OCI-M2 (cell line): ENCODE results near the gene APOBEC2.
A peak's percentile ranks its signal among the peaks of the same experiment; 100 is the strongest.

ENCODE experiments used
- DNase-seq: peaks from one replicate; lab custom pipeline; 2025; ENCODE audit not compliant: unreplicated experiment; lab: John Stamatoyannopoulos, UW

APOBEC2 gene

DNA sequence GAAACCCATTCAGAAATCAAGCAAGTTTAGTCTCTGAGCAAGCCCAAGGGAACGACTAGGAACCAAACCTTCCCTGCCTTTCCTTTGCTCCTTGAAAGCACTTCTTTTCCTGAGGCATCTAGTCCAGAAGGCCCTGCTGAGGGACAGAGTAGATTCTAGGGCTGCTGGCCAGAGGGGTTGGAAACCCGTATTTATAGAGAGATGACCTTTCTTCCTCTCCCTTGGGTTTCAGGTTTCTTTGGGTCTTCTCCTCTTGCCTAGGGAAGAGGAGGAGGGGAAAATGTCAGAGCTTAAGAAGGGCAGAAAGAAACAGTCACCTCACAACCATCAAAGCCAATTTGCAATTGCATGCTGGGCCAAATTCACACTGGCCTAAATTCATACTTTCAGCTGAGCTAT is 5.8 kb downstream of the APOBEC2 start:
- DNase-seq, result no peak

DNA sequence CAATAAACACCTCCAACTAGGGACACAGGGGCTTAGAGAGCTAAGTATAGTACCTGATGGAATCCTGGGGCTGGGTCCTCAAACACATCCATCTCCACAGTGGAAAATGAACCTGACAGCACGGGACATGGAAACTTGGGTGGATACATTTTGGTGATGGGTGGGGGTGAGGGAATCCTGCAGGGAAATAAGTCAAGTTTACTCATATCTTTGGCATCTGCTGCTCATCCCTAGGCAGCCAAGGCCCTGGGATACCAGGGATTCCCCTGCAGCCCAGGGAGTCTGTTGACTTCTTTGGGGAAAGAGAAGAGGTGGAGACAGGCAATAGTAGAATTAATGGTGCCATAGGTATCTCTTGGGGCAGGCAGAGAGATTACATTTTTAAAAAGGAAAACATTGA is 6.6 kb downstream of the APOBEC2 start:
- DNase-seq, result no peak

DNA sequence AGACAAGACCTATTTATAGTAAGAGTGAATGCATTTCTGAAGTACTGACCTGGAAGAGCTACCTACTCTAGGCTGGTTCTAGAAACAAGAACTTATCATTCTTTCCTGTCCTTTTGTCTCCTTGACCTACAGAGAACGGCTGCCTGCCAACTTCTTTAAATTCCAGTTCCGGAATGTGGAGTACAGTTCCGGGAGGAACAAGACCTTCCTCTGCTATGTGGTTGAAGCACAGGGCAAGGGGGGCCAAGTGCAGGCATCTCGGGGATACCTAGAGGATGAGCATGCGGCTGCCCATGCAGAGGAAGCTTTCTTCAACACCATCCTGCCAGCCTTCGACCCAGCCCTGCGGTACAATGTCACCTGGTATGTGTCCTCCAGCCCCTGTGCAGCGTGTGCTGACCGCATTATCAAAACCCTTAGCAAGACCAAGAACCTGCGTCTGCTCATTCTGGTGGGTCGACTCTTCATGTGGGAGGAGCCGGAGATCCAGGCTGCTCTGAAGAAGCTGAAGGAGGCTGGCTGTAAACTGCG is 8.3 kb downstream of the APOBEC2 start:
- no peak for DNase-seq

DNA sequence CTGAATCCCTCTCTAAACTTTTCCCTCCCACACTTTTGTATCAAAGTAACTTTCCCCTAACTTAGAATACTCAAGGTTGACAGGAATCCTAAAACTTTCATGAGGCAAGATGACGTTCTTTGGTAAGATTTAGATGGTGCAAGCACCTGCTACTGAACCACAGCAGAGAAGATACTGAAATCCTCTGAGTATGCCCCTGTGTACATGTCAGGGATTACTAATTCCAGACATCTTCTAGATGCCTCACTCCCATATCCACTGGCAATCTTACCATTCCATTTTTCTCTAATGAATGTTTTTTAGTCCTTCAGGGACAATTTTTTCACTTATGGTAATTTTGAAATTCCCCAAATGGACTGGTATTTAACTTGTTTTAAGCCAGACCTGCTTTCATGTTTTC is 9.1 kb downstream of the APOBEC2 start:
- no peak for DNase-seq

DNA sequence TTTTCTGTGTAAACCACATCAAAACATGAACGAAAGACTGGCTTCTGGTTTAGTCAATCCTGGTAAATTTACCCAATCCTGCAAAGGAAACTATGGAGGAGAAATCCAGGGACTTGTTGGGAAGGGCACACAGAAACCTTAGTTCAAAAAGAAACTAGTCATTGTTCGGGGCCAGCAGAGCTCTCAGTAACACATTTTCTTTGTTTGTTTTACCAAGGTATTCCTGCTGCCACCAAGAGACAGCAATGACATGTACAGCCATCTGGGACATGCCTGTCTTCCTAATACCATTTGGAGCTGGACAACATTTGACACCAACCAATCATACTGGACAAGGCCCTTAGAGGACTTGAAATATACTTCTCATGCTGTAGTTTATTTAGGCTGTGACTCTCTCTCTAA is 10.9 kb downstream of the APOBEC2 start:
- DNase-seq, result no peak

DNA sequence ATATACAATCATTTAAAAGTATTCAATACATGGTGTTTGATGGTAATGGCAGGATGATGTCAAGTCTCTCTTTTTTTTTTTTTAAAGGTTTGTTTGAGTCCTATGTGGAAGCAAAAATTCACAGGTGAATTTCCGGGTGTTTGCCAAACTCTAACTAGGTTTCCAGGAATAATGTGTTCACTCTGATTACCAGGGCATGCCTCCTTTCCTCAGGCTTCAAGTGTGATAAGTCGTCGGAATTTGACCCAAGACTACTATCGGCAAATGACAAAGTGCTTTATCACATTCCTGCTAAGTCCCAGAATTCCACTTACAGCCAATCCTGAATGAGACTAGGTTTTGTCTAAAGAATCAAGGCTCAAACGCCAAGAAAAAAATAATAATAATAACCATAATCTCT is 11.8 kb downstream of the APOBEC2 start:
- DNase-seq, result no peak

DNA sequence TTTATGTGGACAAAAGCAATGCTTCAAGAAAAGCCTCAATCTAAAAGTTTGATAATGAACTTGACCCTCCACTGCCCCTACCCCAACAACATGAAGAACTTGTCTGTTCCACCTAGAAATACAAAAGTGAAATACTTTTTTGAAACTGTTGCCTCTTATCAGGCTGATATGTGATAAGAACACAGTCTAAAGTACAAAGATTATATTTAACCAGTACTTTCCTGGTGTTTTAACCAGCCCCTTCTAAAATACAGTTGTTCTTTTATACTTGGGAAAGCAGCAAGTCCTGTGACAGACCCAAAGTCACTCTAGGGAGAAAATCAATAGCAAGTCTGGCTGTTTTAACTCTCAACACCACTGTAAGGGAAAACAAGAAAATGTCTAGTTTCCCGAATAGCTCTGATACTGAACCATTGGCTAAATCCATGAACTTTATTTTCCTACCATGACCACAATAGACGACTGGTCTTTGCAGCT is 12.6 kb downstream of the APOBEC2 start:
- no peak for DNase-seq

DNA sequence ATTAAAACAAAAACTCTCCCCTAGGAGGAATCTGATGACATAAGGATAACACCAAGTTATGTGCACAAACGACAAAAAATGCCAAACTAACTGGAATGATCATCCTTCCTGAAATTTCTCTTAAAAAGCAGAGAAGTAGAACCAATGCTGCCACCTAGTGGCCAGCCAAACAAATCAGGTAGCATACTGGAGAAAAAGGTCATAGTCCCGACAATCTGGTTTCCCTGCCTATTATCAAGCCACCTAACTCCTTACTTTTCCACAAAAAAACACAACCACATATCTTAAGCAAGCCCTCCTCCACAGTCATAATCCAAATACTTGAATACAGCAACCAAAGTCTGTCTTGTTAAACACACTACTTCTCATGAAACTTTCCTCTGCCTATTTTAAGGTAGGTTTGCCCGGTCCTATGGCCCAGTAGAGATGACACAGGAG is 13.9 kb downstream of the APOBEC2 start:
- DNase-seq, result no peak

DNA sequence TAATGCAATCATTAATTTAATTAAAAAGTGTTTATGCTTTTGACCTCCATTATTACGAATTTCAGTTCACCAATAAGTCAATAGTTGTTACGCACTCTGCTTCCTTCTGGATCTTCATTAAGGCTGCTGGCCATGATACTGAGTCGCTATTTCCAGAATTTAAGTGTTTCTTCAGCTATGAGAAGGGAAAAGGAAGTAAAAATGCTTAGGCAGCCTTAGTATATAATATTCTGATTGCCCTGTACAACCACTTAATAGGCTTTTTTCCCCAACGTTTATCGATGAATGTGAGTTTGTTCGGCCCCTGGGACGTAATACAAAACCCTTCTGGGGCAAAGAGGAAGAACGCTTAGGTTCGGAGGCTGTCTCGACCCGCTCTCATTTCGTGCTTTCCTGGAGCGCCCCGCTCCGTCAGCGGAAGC is 18.5 kb downstream of the APOBEC2 start:
- no peak for DNase-seq

DNA sequence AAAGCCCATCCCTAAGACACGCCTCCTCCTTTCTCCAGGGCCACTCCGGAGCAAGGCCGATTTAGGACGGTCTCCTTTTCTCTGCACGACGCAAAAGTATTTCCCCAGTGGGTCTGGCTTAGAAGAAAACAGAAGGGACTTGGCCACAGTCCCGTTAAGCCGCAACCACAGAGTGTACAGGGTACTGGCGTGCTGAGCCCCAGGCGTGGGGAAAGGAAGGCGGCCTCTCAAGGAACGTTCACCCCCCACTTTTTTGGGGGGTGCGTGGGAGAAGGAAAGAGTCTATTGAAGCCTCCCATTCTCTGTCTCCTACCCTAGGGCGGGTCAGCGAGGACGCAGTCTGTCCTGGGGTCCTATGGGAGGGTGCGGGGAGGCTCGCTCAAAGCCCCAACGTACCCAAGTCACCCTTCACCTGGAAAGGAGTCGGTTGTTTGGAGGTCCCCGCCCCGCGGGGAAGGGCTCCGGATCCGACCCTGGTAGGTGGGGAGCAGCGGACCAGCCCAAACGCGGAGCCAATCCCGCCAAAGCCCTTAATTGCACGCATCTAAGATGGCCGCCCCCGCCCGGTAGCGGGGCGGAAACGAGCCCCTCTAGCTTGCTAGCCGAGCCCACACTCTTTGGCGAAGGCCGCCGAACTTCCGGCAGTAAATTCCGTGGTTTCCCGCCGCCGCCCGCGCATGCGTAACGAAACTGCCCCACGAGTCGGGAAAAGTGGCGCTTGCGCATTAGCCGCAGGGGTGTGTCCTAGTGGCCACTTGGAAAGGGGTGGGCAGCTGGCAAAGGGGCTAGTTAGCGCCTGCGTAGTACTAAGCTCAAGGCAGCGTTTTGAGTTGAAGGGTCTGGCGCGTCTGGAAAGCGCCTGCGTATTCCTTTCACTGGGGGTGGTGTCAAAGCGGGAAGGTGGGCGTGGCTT is 19.2 kb downstream of the APOBEC2 start, which contains the start of gene OARD1:
Gene OARD1, minus strand, starts transcription at position 434 of the 913 bp plus-strand sequence. CDS start 722 bp downstream, outside the sequence.
- DNase-seq, result peak; percentile 97

DNA sequence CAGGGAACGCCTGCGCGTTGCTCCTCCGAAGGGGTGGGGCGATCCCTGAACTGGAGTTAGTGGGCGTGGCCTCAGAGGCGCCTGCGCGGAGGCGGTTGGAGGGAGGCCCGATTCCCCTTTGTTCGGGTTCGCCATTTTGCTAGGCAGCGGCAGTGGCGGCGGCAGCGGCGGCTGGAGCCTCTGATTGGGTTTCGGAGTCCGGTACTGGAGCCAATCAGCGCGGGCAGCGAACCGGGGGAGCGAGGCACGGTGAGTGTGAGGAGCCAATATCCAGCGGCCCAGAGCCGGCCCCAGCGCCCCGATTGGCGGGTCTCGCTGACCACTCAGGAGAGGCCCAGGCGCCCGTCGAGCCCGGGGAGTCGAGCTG is 19.8 kb downstream of the APOBEC2 start, which contains the start of gene NFYA:
Gene NFYA, plus strand, starts transcription at position 139 of the 367 bp plus-strand sequence. CDS start 6,116 bp downstream, outside the sequence.
- DNase-seq, result no peak

DNA sequence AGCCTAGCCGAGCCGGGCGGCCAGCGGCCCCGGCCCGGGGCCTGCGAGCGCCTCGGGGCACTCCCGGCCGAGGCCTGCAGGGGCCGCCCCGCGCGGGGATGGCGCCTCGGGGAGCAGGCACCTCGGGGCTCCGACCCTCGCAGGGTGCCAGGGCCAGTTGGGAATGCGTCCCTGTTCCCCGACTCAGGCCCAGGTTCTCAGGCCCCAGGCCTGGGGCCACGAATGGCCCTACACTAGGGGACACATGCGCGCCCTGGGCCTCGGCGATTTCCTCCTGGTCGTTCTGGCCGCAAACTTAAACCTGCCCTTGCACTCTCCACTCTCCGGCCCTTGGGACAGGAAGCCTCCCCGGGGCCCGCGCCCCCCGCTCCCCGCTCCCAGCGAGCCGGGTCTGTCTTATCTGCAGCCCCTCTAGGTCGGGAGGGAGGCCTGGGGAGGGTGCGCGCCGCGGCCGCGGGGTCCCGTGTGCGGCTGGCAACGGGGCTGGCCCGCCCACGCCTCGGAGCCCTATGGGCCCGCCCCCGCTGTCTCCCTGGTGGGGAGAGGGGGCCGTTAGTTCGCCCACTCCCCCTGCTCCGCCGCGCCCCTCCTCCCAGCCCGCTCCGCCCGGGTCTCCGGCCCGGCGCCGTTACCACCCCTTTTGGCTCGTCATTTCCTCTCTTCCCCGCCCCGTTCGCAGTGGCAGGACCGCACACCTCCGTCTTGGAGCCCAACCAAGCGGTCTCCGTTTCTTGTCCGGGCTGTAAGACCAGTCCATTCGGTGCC is 20.4 kb downstream of the APOBEC2 start:
- DNase-seq, result peak; percentile 42

DNA sequence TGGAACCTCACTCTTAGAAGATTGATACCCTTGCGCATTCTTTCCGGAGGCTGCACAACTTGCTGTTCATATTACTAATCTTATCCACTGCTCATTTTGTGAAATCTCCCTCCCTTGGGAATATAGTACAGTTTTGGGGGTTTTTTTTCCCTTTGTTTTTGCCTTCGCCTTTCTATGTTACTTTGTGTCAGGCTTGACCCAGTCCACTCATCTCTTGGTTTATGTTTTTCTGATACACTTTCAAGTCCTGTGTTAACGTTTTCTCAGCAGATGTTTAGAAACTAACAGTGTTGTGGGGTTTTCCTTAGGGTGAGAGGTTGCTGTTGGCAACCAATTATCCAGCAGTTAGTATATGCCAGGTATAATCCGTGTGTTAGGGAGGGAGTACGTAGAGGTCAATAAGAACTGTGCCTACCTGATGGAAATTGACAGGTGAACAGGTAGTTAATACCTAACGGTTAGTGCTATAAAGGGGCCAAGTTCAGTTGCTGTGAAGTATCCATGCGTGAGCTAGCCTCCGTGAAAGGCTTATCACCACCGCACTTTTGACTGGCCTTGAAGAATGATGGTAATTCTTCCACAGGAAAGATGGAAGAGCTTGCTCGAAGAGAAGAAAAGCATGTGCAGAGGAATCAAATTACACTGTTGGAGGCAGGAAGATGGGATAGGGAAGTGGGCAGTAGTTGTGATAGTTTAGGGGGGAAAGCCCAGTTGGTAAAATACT is 21.1 kb downstream of the APOBEC2 start:
- no peak for DNase-seq

DNA sequence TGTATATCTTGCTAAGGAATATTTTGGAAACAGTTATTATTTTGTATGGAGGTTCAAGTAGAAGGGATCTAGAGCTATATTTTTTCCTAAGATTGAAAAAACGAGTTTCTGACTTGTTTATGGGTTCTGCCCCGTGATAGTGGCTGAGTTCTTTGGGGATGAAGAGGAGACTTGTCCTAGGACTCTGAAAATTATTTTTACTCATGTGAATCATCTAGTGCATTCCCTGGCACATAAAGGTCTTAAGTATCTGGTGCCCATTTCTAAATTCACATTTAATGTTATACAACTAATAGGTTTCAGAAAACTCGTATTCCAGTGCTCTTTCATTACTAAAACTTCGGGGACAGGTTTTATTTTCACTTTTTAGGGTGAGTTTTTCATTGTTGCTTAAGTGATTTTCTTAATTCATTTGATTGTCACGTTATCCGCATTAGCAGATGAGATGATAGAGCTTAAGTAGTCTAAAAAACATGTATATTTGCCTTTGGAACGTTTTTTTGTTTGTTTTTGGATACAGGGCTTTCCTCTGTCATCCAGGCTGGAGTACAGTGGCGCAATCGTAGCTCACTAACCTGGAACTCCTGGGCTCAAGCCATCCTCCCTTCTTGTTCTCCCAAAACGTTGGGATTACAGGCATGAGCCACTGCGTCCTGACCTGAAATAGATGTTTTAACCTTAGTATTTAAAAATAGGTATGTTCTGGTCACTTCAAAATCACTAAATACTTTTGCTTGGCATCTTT is 21.9 kb downstream of the APOBEC2 start:
- DNase-seq, result no peak

DNA sequence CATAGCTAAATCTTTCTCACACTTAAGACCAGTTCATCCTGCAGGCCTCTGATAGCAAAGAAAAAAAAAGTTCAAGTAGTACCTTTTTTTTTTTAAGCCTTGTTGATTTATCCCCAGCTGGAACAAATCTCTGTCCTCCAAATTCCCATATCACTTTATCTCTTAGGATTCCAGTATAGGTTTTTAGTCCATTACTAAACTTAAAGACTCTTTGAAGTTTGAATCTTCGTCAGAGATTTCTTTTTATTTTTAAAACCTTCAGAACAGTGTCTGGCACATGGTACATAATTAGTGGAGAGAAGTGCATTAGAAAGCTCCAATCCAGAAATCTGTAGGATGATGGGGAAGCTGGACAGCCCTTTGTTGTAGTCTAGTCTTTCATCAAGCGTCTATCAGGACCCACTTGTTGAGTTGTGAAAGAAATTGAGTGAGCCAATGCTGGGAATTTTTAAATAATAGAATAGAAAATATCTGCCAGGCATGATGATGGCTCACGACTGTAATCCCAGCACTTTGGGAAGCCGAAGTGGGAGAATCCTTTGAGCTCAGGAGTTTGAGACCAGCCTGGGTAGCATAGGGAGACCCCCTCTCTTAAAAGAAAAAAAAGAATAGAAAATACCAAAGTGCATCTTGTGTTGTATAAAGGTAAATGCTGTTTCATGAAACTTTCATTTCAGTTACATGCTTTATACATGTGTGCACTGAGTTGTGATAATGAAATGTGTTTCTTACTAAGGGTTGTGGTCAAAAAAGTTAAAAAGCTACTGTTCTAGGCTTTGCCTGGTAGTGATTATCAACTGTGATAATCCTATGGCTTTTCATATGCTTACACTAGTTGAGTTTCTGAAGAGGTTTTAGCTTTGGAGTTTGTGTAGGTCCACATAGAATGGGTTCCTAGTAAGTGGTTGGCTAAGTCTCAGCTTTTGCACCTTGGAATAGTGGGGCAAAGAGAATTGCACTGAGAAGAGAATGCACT is 22.9 kb downstream of the APOBEC2 start:
- DNase-seq, result no peak

DNA sequence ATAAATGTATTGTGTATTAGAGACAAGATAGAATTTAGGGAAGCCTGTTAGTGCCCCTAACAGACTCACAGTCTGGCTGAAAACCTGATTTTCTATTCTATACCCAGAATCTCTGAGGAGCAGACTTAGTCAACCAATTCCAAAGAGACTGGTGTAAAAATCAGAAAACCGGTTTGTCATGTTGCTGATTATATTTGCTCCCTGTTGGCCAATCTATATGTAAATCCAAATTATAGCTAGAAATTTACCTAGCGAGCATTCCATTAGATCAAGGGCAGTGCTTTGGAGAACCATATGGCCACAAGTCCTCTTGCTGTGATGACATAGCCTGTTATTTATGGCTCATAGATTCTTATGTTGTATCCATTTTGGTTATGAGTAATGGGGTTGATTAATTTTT is 24.5 kb downstream of the APOBEC2 start:
- no peak for DNase-seq

DNA sequence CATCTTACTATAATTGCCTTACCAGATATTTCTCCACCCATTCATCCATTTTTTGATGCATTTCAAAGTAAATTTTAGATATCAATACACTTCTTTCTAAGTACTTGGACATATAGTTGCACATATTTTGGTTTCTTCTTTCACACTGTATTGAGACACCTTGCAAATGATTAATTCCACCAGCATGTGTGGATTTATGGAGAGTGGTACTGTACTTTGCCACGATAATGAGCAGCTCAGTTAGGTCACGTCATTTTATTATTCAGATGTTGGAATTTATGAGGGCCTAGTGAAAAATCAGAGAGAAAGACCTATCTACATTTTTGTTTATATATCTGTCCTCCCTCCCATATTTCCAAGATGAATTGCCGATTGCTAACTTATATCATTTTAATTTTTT is 25.1 kb downstream of the APOBEC2 start:
- no peak for DNase-seq

DNA sequence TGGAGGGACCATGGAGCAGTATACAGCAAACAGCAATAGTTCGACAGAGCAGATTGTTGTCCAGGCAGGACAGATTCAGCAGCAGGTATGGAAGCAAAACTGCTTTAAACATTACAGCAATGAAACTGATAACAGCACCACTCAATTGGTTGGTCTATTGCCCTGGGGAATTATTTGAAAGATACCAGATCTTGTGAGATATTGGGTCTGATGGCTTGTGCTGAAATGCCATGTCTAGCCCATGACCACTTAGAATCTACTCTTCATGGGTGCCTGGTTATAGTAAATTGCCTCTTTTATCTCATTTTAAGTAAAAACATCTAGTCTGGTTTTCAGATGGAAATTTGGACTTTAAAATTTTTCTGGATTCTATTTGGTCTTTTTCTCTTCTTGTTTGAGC is 26.1 kb downstream of the APOBEC2 start:
- DNase-seq, result no peak

DNA sequence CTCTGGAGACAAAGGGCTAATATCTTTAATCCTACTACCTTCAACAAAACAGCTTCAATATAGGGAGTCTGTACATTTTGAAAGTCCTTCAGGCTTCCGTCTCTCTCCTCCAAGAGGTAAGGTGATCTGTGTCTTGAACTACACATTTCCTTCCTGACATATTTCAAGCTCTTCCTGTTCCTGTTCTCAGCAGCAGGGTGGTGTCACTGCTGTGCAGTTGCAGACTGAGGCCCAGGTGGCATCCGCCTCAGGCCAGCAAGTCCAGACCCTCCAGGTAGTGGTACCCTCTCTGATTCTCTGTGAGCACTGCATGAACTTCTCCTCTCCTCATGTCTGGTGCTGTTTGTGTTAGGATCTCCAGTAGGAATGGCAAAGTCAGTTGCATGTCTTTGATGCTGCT is 27.6 kb downstream of the APOBEC2 start:
- DNase-seq, result no peak
